ENCODE data around the gene GPRC5B. TPM values are rescaled to one million over a fixed set of nuclear protein-coding genes. Genes with fewer than 3 reads are reported as not detected.

The GPRC5B gene
- total and polyA plus RNA-seq, 2 donors (not counting 3 experiments of a cell fraction or from before 2014, with no cell fraction given), result 42.3 TPM

- H3K9me3 ChIP-seq (replicated peaks; ENCODE audit: control insufficient read depth, insufficient read depth, low read length), result no peaks in the 10 kb centered on the region
- H2AFZ ChIP-seq (ENCODE audit: low read depth, low read length), result no peak overlapping the region
- no peaks in the 10 kb centered on the region for H3K27me3 ChIP-seq (ENCODE audit: control insufficient read depth in 2 of 2, insufficient read depth in 2 of 2, low read length in 2 of 2)
- H3K4me3 ChIP-seq (replicated peaks in 1 of 3; ENCODE audit: insufficient read depth in 1 of 3, low read depth in 1 of 3, low read length in 3 of 3), result no peak overlapping the region
- H3K27ac ChIP-seq (ENCODE audit: insufficient read depth, low read depth, low read length), result no peak overlapping the region
- H3K9me1 ChIP-seq (replicated peaks; ENCODE audit: control insufficient read depth, extremely low read depth, insufficient read depth, low read length), result no peaks in the 10 kb centered on the region
- no peaks in the 10 kb centered on the region for H3K79me2 ChIP-seq (ENCODE audit: control insufficient read depth, insufficient read depth, low read length)
- H3K9ac ChIP-seq (replicated peaks; ENCODE audit: extremely low read depth, insufficient read depth, low read length), result no peak overlapping the region
- intact Hi-C loops (cut with micrococcal nuclease) (no loop called here), dilution Hi-C loops (cut with MboI; ENCODE audit: extremely low pct_ligation_motif_present, low sequenced_read_pairs) (no loop called here)
- H3K4me2 ChIP-seq (ENCODE audit: insufficient read depth, low read length), result no peak overlapping the region
- ChIA-PET CTCF (interaction anchor here (1.1 to 12.1 kb wide), 2 partner anchors 12 to 475 kb away, joined by 7 to 438 read pairs; no protein-coding TSS in a partner anchor), POLR2A (no interaction called here)
- no TSS peak for BruUV-seq (replicated peaks)
- no peaks in the 10 kb centered on the region for H4K20me1 ChIP-seq (replicated peaks; ENCODE audit: control insufficient read depth, extremely low read depth, insufficient read depth, low read length)
- no peaks in the 10 kb centered on the region for H3K36me3 ChIP-seq (ENCODE audit: control insufficient read depth in 2 of 2, extremely low read depth in 1 of 2, insufficient read depth in 2 of 2, low read length in 2 of 2)
- peaks cover 7% of the 10 kb centered on the region for H3K4me1 ChIP-seq (ENCODE audit: control insufficient read depth, extremely low read depth, insufficient read depth, low read length)
- TF ChIP-seq POLR2AphosphoS5 (IDR thresholded peaks at IDR 0.05; ENCODE audit: insufficient read depth, low read depth, low read length) (no peak), POLR2A (IDR thresholded peaks at IDR 0.05; ENCODE audit: low read depth, low read length) (no peak), MYC (IDR thresholded peaks at IDR 0.05; ENCODE audit: low read depth, low read length) (no peak), FOS (IDR thresholded peaks at IDR 0.05; ENCODE audit: borderline replicate concordance, insufficient read depth, low read length) (no peak), GATA2 (IDR thresholded peaks at IDR 0.05; ENCODE audit: insufficient read depth, insufficient read length, low read depth, low read length) (no peak), EZH2 (IDR thresholded peaks at IDR 0.05; ENCODE audit: borderline replicate concordance, low read depth, low read length, severe bottlenecking) (no peak), MAX (IDR thresholded peaks at IDR 0.05; ENCODE audit: insufficient read depth, insufficient read length) (no peak), JUN (IDR thresholded peaks at IDR 0.05; ENCODE audit: borderline replicate concordance, insufficient read depth, insufficient read length, low read depth) (no peak), CTCF (IDR thresholded peaks at IDR 0.05; ENCODE audit: extremely low read depth in 1 of 2, insufficient read depth in 1 of 2, low read depth in 1 of 2, low read length in 2 of 2) (no peak)
- FAIRE-seq (no peak), DNase-seq (ENCODE audit: low read depth, low spot score) (no peak)
Observed at GRCh38 chr16:19911204-19911603, 26.6 kb upstream of the GPRC5B start.

Measured in endothelial cell of umbilical vein (primary cell).